Chondrocyte (in vitro differentiated cells): ENCODE results near the gene NLGN3. TPM values are rescaled to one million over a fixed set of nuclear protein-coding genes. Genes with fewer than 3 reads are reported as not detected.

Experiments
- DNase-seq: peaks from one replicate; pipeline ENCODE4 v3.0.0; 2021; ENCODE audit warnings: mixed read lengths, low spot score
- H3K27ac Mint-ChIP-seq: one replicate; pipeline ENCODE4 v1.8.0; 2021; ENCODE audit warnings: mild to moderate bottlenecking, moderate library complexity, mixed read lengths; ENCODE audit not compliant: unreplicated experiment
- H3K27me3 Mint-ChIP-seq: 2 replicates; pipeline ENCODE4 v1.8.0; 2021; ENCODE audit warnings: low read depth, mixed read lengths
- H3K36me3 Mint-ChIP-seq: 2 replicates; pipeline ENCODE4 v1.8.0; 2021; ENCODE audit warnings: low read depth, mixed read lengths
- H3K4me1 Mint-ChIP-seq: 2 replicates; pipeline ENCODE4 v1.8.0; 2021; ENCODE audit warnings: low read depth, mild to moderate bottlenecking, mixed read lengths
- H3K4me3 Mint-ChIP-seq: one replicate; pipeline ENCODE4 v1.8.0; 2021; ENCODE audit warnings: mild to moderate bottlenecking, moderate library complexity, mixed read lengths; ENCODE audit not compliant: unreplicated experiment
- H3K9me3 Mint-ChIP-seq: 2 replicates; pipeline ENCODE4 v1.8.0; 2021; ENCODE audit warnings: low read depth, mixed read lengths
- total RNA-seq: library from RNA; stranded (reverse); gene quantifications from 3 replicates; pipeline ENCODE4 v1.2.1, GENCODE V29; 2021
- TF ChIP-seq, protein P1 (sequence below): fragments of 200-600 bp; sonication (generic); IDR thresholded peaks from 2 replicates; pipeline ENCODE4 v1.5.0; 2021; ENCODE audit warnings: antibody characterized with exemption, mild to moderate bottlenecking, moderate library complexity

Gene NLGN3
- total RNA-seq, 1 donor from 2014 or later = 0.52 TPM

DNA sequence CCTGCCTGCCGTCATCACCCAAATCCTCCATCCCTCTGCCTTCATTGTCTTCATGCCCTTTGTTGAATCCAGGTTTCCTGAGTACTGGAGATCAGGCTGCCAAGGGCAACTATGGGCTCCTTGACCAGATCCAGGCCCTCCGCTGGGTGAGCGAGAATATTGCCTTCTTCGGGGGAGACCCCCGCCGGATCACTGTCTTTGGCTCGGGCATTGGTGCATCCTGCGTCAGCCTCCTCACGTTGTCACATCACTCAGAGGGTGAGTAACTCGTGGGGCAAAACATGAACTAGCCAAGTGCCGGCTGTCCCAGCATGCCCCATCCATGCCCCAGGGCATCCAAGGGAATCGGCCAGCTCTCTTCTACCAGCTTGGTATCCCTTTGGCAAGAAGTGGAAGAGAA, 19.4 kb downstream of the NLGN3 start:
- Mint-ChIP-seq H3K4me1 (no peaks in the 10 kb centered on the region), H3K4me3 (no peak overlapping the region), H3K9me3 (peaks cover 6% of the 10 kb centered on the region), H3K36me3 (no peaks in the 10 kb centered on the region), H3K27ac (no peak overlapping the region), H3K27me3 (no peaks in the 10 kb centered on the region)
- TF ChIP-seq, protein P1, sequence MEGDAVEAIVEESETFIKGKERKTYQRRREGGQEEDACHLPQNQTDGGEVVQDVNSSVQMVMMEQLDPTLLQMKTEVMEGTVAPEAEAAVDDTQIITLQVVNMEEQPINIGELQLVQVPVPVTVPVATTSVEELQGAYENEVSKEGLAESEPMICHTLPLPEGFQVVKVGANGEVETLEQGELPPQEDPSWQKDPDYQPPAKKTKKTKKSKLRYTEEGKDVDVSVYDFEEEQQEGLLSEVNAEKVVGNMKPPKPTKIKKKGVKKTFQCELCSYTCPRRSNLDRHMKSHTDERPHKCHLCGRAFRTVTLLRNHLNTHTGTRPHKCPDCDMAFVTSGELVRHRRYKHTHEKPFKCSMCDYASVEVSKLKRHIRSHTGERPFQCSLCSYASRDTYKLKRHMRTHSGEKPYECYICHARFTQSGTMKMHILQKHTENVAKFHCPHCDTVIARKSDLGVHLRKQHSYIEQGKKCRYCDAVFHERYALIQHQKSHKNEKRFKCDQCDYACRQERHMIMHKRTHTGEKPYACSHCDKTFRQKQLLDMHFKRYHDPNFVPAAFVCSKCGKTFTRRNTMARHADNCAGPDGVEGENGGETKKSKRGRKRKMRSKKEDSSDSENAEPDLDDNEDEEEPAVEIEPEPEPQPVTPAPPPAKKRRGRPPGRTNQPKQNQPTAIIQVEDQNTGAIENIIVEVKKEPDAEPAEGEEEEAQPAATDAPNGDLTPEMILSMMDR = no peak
- DNase-seq = no peak

DNA sequence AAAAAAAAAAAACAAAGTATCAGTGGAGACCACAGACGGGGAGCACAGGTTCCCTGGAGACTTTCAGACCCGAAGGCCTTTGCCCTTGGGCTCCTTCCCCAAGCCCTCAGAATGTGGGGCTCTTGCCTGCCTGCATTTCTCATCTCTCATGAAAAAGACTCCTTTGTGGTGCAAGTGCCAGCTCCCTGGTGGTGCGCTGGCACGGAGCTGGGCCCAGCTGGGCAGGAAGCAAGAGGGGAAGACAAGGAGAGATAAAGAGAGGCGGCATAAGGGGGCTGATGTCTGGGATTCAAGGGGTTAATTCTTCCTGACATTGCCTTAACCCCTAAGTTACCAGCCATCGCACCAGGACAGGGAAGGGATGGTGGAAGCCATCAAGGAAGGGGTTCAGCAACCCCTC, 21.8 kb downstream of the NLGN3 start:
- Mint-ChIP-seq H3K9me3 (peaks cover 6% of the 10 kb centered on the region), H3K27me3 (no peaks in the 10 kb centered on the region), H3K27ac (no peak overlapping the region), H3K4me1 (no peaks in the 10 kb centered on the region), H3K36me3 (no peaks in the 10 kb centered on the region), H3K4me3 (no peak overlapping the region)
- TF ChIP-seq, protein P1 = no peak
- DNase-seq = no peak

DNA sequence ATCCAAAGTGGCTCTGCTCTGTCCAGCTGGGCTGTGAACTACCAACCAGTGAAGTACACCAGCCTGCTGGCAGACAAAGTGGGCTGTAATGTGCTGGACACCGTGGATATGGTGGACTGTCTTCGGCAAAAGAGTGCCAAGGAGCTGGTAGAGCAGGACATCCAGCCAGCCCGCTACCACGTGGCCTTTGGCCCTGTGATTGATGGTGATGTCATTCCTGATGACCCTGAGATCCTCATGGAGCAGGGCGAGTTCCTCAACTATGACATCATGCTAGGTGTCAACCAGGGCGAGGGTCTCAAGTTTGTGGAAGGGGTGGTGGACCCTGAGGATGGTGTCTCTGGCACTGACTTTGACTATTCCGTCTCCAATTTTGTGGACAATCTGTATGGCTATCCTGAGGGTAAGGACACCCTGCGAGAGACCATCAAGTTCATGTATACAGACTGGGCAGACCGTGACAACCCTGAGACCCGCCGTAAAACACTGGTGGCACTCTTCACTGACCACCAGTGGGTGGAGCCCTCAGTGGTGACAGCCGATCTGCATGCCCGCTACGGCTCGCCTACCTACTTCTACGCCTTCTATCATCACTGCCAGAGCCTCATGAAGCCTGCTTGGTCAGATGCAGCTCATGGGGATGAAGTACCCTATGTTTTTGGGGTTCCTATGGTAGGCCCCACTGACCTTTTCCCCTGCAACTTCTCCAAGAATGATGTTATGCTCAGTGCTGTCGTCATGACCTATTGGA, 22.6 kb downstream of the NLGN3 start:
- Mint-ChIP-seq H3K36me3 (no peaks in the 10 kb centered on the region), H3K4me3 (no peak overlapping the region), H3K27ac (no peak overlapping the region), H3K27me3 (no peaks in the 10 kb centered on the region), H3K4me1 (no peaks in the 10 kb centered on the region), H3K9me3 (peaks cover 6% of the 10 kb centered on the region)
- DNase-seq = no peak
- TF ChIP-seq, protein P1 = no peak

DNA sequence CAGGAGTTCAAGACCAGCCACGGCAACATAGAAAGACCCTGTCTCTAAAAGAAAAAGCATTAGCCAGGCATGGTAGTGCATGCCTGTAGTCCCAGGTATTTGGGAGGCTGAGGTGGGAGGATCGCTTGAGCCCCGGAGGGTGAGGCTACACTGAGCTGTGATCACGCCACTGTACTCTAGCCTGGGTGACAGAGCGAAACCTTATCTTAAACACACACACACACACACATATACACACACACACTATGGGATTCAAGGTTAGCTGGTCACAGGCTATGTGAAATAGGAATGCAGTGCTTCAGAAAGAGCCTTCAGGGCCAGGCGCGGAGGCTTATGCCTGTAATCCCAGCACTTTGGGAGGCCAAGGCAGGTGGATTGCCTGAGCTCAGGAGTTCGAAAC, 23.5 kb downstream of the NLGN3 start:
- Mint-ChIP-seq H3K4me1 (no peaks in the 10 kb centered on the region), H3K4me3 (no peak overlapping the region), H3K36me3 (no peaks in the 10 kb centered on the region), H3K27me3 (no peaks in the 10 kb centered on the region), H3K9me3 (peaks cover 10% of the 10 kb centered on the region), H3K27ac (no peak overlapping the region)
- no peak for DNase-seq
- TF ChIP-seq, protein P1 = no peak

DNA sequence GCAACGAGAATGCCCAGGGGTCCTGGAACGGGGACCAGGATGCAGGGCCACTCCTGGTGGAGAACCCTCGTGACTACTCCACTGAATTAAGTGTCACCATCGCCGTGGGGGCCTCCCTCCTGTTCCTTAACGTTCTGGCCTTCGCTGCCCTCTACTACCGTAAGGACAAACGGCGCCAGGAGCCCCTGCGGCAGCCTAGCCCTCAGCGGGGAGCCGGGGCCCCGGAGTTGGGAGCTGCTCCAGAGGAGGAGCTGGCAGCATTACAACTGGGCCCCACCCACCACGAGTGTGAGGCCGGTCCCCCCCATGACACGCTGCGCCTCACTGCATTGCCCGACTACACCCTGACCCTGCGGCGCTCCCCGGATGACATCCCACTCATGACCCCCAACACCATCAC, 24.9 kb downstream of the NLGN3 start:
- H3K27me3 Mint-ChIP-seq = no peaks in the 10 kb centered on the region
- TF ChIP-seq, protein P1 = no peak
- H3K36me3 Mint-ChIP-seq = no peaks in the 10 kb centered on the region
- H3K4me1 Mint-ChIP-seq = no peaks in the 10 kb centered on the region
- peaks cover 10% of the 10 kb centered on the region for H3K9me3 Mint-ChIP-seq
- no peak overlapping the region for H3K27ac Mint-ChIP-seq
- no peak for DNase-seq
- H3K4me3 Mint-ChIP-seq = no peak overlapping the region
